ENCODE data around the gene KLK10. TPM values are rescaled to one million over a fixed set of nuclear protein-coding genes. Genes with fewer than 3 reads are reported as not detected.

Gene KLK10
- total and polyA plus RNA-seq, 10 of the 15 experiments (the other 5 are each of a cell fraction or from before 2014, with no cell fraction given), result not detected

- no peak for TF ChIP-seq SRF (IDR thresholded peaks at IDR 0.05; ENCODE audit: low read depth in 2 of 2, low read length in 2 of 2)
- TF ChIP-seq HSF1 (IDR thresholded peaks at IDR 0.05; ENCODE audit: low read depth, low read length), result no peak
- no peak for TF ChIP-seq JUND (IDR thresholded peaks at IDR 0.05; ENCODE audit: low read depth, low read length)
- no peak for TF ChIP-seq SPI1 (IDR thresholded peaks at IDR 0.05; ENCODE audit: borderline replicate concordance, insufficient read depth, low read depth, low read length)
- no peak for TF ChIP-seq HDAC6 (IDR thresholded peaks at IDR 0.05; ENCODE audit: unreplicated experiment)
- no peak for TF ChIP-seq NFIC (IDR thresholded peaks at IDR 0.05; ENCODE audit: low read depth, low read length)
- no peak for TF ChIP-seq EP300 (IDR thresholded peaks at IDR 0.05; ENCODE audit: borderline replicate concordance in 1 of 2, control insufficient read depth in 1 of 2, low read depth in 2 of 2, low read length in 2 of 2)
- no peak for TF ChIP-seq NR2F1 (conservative IDR thresholded peaks at IDR 0.05)
- no peak for TF ChIP-seq RELB (IDR thresholded peaks at IDR 0.05; ENCODE audit: low read depth)
- POLR2A ChIA-PET, result no interaction called here
- SMC1A ChIA-PET (ENCODE audit: uncharacterized antibody, unreplicated experiment), result no interaction called here
- H3K9me3 ChIP-seq (replicated peaks; ENCODE audit: control insufficient read depth, insufficient read depth, low read length), result no peaks in the 10 kb centered on the region
- no peak overlapping the region for H2AFZ ChIP-seq (ENCODE audit: control insufficient read depth, low read depth, low read length)
- RAD21 ChIA-PET (ENCODE audit: unreplicated experiment), result no interaction called here
- no peak overlapping the region for H3K9ac ChIP-seq (ENCODE audit: control insufficient read depth, insufficient read depth, low read length)
- H4K20me1 ChIP-seq (ENCODE audit: control insufficient read depth, insufficient read depth), result no peaks in the 10 kb centered on the region
- H3K27ac ChIP-seq (ENCODE audit: control insufficient read depth, insufficient read depth), result no peak overlapping the region
- H3K79me2 ChIP-seq (ENCODE audit: control insufficient read depth, insufficient read depth, low read length), result no peaks in the 10 kb centered on the region
- CTCF ChIA-PET, result no interaction called here
- in situ Hi-C loops (cut with MboI), result no loop called here
- BruUV-seq (replicated peaks), result no TSS peak
- no peak for FAIRE-seq
- no peak overlapping the region for H3K4me3 ChIP-seq
- no peak overlapping the region for H3K4me2 ChIP-seq (ENCODE audit: control insufficient read depth, insufficient read depth)
- H3K4me1 ChIP-seq (ENCODE audit: control insufficient read depth, insufficient read depth, low read length), result no peaks in the 10 kb centered on the region
- 0 out of 4 replicates have a peak, but pooled peaks cover 0 to 3% of the 10 kb centered on the region in 2 experiments for H3K27me3 ChIP-seq (replicated peaks in 1 of 2; ENCODE audit: control insufficient read depth in 2 of 2, insufficient read depth in 2 of 2, low read length in 1 of 2)
- intact Hi-C loops (cut with micrococcal nuclease; ENCODE audit: unreplicated experiment), result no loop called here
- ATAC-seq, result no peak
- no peak for DNase-seq (ENCODE audit: low read depth, low spot score)
- no peaks in the 10 kb centered on the region for H3K36me3 ChIP-seq (ENCODE audit: control insufficient read depth in 2 of 2, insufficient read depth in 2 of 2, low read length in 1 of 2)
These were observed 36.4 kb upstream of the KLK10 start for GRCh38 chr19:51055866-51056265.

Measured in GM12878 (cell line).